Panc1 (cell line): ENCODE data around the gene EPHB2.

Experiments used
- POLR2AphosphoS5 ChIP-seq: IDR thresholded peaks from 2 replicates; pipeline ENCODE4 v1.6.1; 2012; ENCODE audit warnings: mild to moderate bottlenecking, low read depth, low read length, moderate library complexity
- SIN3A ChIP-seq: IDR thresholded peaks from 2 replicates; pipeline ENCODE4 v1.6.1; 2012; ENCODE audit warnings: low read depth, mild to moderate bottlenecking, low read length, moderate library complexity, borderline replicate concordance; ENCODE audit not compliant: insufficient read depth
- TF ChIP-seq, protein P1 (sequence below): fragments of 450-650 bp; IDR thresholded peaks from 2 replicates; pipeline ENCODE4 v1.5.1; 2017; ENCODE audit warnings: mild to moderate bottlenecking

DNA sequence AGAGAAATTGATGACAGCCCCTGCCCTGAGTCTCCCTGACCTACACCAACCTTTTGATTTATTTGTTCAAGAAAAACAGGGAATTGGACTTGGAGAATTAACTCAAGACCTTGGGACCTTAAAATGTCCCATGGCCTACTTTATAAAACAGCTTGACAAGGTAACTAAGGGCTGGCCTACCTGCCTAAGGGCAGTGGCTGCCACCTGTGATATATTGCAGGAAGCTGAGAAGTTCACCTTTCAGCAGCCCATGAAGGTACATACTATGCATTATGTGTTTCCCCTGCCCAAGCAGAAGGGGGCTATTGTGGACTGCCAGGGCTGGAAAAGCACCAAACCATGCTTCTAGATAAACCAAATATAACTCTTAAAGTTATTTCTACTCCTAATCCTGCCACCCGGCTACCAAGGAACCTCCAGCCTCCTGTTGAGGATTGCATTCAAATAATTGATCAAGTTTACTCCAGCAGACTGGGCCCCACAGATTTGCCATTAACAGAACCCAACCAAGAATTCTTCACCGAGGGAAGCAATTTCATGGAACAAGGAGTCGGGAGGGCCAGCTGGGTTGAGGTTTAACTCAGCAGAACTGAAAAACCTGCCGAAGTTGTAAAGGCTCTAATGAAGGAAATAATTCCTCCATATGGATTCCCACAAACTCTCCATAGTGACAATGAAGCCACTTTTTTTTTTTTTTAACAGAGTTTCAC lies 233.9 kb downstream of the EPHB2 start:
- TF ChIP-seq, protein P1, sequence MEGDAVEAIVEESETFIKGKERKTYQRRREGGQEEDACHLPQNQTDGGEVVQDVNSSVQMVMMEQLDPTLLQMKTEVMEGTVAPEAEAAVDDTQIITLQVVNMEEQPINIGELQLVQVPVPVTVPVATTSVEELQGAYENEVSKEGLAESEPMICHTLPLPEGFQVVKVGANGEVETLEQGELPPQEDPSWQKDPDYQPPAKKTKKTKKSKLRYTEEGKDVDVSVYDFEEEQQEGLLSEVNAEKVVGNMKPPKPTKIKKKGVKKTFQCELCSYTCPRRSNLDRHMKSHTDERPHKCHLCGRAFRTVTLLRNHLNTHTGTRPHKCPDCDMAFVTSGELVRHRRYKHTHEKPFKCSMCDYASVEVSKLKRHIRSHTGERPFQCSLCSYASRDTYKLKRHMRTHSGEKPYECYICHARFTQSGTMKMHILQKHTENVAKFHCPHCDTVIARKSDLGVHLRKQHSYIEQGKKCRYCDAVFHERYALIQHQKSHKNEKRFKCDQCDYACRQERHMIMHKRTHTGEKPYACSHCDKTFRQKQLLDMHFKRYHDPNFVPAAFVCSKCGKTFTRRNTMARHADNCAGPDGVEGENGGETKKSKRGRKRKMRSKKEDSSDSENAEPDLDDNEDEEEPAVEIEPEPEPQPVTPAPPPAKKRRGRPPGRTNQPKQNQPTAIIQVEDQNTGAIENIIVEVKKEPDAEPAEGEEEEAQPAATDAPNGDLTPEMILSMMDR = no peak
- no peak for TF ChIP-seq POLR2AphosphoS5
- TF ChIP-seq SIN3A = no peak
